Loucy (cell line): ENCODE measurements around the gene IQGAP3.

Experiments used
- CTCF ChIP-seq: fragments of 200-600 bp; sonication (generic); conservative IDR thresholded peaks from 2 replicates; pipeline ENCODE4 v1.5.1; 2014; ENCODE audit warnings: mild to moderate bottlenecking, antibody characterized with exemption, low read length
- EZH2phosphoT487 ChIP-seq: fragments of 200-600 bp; IDR thresholded peaks from 2 replicates; pipeline ENCODE4 v1.6.1; 2018; ENCODE audit warnings: antibody characterized with exemption, mild to moderate bottlenecking, moderate library complexity, borderline replicate concordance

GRCh38 chr1:156608036-156608674 is 35.8 kb upstream of the IQGAP3 start:
- TF ChIP-seq CTCF (peak; percentile 82), EZH2phosphoT487 (no peak)
